Activated CD4-positive, alpha-beta T cell treated with anti-CD3 and anti-CD28 coated beads, Interleukin-2, amount 50 U/mL, for 4 hours (primary cell): Measurements from ENCODE around the gene TP53TG3.
"Not testable (repeated sequence)": the region's sequence is repeated elsewhere in the genome, so short reads cannot be mapped to it uniquely, and the experiment has no call there.

Experiments
- DNase-seq, 2 experiments: peaks; one replicate each; pipeline ENCODE4 v3.0.0-alpha.2; 2020

The TP53TG3 gene

GRCh38 chr16:32676065-32676464, at the start of gene TP53TG3:
TSS of gene TP53TG3 (minus strand) at chr16:32676165. CDS start at chr16:32676097, 68 bp downstream.
- DNase-seq = not testable (repeated sequence)

DNA sequence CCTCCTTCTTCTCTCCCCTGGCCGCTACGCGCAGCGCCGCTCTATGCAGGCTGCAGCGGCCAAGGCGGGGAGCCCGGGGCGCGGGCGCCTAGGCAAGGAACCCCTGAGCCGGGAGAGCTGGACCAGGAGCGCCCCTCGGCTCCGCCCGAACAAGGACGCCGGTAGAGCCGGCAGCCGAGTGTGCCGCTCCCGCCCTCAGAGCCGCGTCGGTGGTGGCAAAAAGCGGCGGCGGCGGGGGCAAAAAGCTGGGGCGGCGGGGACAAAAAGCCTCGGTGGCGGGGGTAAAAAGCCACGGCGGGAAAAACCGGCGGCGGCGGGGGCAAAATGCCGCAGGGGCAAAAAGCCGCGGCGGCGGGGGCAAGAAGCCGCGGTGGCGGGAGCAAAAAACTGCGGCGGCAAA, 25.1 kb downstream of the TP53TG3 start:
- DNase-seq = not testable (repeated sequence)

DNA sequence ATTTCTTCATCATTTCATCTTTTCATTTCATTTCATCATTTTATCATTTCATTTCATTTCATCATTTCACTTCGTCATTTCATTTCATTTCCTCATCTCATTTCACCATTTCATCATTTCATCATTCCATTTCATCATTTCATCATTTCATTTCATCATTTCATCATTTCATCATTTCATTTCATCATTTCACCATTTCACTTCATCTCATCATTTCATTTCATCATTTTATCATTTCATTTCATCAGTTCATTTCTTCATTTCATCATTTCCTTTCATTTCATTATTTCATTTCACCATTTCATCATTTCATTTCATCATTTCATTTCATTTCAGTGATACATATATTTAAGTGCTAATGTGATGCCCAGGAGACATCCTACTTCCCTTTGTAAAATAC, 28.4 kb downstream of the TP53TG3 start:
- not testable (repeated sequence) for DNase-seq

GRCh38 chr16:32646780-32647179, 29.2 kb downstream of the TP53TG3 start:
- not testable (repeated sequence) for DNase-seq

- DNase-seq = not testable (repeated sequence)
These were observed 29.8 kb downstream of the TP53TG3 start for GRCh38 chr16:32646177-32646576.

DNA sequence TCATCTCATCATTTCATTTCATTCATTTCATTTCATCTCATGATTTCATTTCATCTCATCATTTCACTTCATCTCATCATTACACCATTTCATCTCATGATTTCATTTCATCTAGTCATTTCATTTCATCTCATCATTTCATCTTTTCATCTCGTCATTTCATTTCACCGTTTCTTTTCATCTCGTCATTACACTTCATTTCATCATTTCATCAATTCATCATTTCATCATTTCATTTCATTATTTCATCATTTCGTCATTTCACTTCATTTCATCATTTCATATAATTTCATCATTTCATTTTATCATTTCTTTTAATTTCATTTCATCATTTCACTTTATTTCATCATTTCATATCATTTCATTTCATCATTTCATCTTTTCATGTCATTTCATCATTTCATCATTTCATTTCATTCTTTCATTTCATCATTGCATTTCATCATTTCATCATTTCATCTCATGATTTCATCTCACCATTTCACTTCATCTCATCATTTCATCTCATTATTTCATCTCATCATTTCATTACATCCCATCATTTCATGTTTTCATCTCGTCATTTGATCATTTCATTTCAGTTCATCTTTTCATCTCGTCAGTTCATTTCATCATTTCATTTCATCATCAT, 30.6 kb downstream of the TP53TG3 start:
- not testable (repeated sequence) for DNase-seq

DNA sequence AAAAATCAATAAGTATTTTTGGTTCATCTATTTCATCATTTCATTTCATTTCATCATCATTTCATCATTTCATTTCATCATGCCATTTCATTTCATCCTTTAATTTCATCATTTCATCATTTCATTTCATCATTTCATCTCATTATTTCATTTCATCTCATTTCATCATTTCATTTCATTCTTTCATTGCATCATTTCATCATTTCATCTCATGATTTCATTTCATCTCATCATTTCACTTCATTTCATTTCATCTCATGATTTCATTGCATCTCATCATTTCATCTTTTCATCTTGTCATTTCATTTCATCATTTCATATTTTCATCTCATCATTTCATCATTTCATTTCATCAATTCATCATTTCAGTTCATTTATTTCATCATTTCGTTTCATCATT, 31.2 kb downstream of the TP53TG3 start:
- not testable (repeated sequence) for DNase-seq

DNA sequence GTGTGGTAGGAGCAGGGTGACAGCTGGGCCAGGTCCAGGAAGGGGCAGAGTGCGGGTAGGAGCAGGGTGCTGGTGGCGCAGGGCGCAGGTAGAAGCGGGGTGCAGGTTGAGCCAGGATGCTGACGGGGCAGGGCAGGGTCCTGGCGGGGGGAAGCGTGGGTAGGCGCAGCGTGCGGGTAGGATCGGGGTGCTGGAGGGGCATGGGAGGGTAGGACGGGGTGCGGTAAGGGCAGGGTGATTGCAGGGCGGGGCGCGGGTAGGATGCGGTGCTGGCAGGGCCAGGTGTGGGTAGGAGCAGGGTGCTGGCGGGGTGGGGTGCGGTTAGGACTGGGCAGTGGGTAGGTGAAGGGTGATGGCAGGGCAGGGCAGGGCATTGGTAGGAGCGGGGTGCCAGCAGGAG, 38.4 kb downstream of the TP53TG3 start:
- DNase-seq = not testable (repeated sequence)

GRCh38 chr16:32632096-32632495, 43.9 kb downstream of the TP53TG3 start:
- DNase-seq = not testable (repeated sequence)
